Esophagus squamous epithelium (tissue), 4 donors: Measurements from ENCODE around the gene HOXD13.

ENCODE experiments used
- POLR2A ChIP-seq, 4 donors: fragments of 450-650 bp; IDR thresholded peaks; one replicate each; pipeline ENCODE4 v1.6.1; 2017; ENCODE audit warnings: antibody characterized with exemption in 4 of 4, mild to moderate bottlenecking in 4 of 4, moderate library complexity in 3 of 4
- TF ChIP-seq, protein P1 (sequence below), 6 experiments: fragments of 450-650 bp in 4 of 6; fragments of 200-600 bp in 2 of 6; sonication (generic) in 2 of 6; IDR thresholded peaks; one replicate each; pipeline ENCODE4 v1.5.1; 2016 to 2019; ENCODE audit warnings: antibody characterized with exemption in 6 of 6, mild to moderate bottlenecking in 4 of 6, moderate library complexity in 4 of 6

DNA sequence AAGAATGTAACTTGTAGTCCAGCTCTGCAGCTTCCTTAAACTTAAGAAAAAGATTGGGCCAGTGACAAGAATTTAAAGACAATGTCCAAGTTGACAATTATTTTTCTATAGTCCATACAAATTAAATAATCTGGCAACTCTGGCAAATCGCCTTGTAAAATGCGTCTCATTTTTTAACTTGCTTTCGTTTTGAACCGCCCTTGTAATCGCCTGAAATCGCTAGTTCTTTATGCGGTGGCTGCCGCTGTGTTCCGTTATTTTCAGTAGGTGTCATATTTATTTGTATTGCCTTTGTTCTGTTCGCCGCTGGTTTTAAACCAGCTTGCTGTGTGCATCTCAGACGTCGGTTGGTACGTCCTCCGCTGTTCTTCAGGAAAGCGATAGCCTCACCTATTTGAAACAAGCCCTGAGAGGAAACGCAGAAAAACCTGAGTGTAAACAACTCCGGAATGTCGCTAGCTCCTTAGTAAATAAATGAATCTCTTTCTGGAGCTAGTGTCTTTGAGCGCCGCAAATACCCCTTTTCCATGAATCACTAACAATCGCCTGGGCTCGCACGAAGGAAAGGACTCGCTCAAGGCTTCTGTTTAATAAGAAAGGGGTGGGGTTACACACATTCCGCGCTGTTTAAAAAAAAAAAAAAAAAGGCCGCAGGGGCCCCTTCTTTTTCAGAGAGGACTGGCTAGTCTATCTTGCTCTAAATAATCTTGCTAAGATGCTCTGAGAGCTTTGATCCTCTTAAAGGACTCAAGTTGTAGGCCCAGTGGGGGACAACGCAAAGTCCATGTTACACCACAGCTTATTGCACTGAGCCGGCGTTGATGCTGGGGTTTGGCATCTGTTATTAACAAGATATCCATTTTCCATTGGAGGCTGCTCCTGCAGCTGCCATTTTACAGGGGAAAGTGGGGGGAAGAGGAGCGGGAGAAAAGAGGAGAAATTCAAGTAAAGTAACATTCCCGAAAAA is 40.0 kb downstream of the HOXD13 start:
- TF ChIP-seq, protein P1, sequence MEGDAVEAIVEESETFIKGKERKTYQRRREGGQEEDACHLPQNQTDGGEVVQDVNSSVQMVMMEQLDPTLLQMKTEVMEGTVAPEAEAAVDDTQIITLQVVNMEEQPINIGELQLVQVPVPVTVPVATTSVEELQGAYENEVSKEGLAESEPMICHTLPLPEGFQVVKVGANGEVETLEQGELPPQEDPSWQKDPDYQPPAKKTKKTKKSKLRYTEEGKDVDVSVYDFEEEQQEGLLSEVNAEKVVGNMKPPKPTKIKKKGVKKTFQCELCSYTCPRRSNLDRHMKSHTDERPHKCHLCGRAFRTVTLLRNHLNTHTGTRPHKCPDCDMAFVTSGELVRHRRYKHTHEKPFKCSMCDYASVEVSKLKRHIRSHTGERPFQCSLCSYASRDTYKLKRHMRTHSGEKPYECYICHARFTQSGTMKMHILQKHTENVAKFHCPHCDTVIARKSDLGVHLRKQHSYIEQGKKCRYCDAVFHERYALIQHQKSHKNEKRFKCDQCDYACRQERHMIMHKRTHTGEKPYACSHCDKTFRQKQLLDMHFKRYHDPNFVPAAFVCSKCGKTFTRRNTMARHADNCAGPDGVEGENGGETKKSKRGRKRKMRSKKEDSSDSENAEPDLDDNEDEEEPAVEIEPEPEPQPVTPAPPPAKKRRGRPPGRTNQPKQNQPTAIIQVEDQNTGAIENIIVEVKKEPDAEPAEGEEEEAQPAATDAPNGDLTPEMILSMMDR (IDR thresholded peaks at IDR 0.05), result no peak
- TF ChIP-seq POLR2A (IDR thresholded peaks at IDR 0.05), result no peak
